HG02571 (cell line): ENCODE data around the gene SMPD3.
A peak's percentile ranks its signal among the peaks of the same experiment; 100 is the strongest.

ENCODE experiments used
- ATAC-seq: cut with Tn5 transposase; IDR thresholded peaks from one replicate; pipeline ENCODE4 v1.9.1; 2021; ENCODE audit warnings: mild to moderate bottlenecking, moderate library complexity; ENCODE audit not compliant: unreplicated experiment

The SMPD3 gene

GRCh38 chr16:68444056-68444657 lies 4.2 kb downstream of the SMPD3 start:
- ATAC-seq = no peak

- no peak for ATAC-seq
Observed at GRCh38 chr16:68436581-68436980, 11.7 kb downstream of the SMPD3 start.

GRCh38 chr16:68434624-68435210 lies 13.6 kb downstream of the SMPD3 start:
- ATAC-seq = no peak

- ATAC-seq = no peak
Observed at GRCh38 chr16:68433316-68433715, 15.0 kb downstream of the SMPD3 start.

GRCh38 chr16:68432701-68433100 lies 15.6 kb downstream of the SMPD3 start:
- no peak for ATAC-seq

- ATAC-seq = no peak
Observed at GRCh38 chr16:68429076-68429854, 19.0 kb downstream of the SMPD3 start.

- ATAC-seq = no peak
Observed at GRCh38 chr16:68427649-68428303, 20.5 kb downstream of the SMPD3 start.

- ATAC-seq = no peak
Observed at GRCh38 chr16:68426347-68426652, 22.0 kb downstream of the SMPD3 start.

GRCh38 chr16:68425498-68426346 lies 22.6 kb downstream of the SMPD3 start:
- no peak for ATAC-seq

GRCh38 chr16:68423771-68424170 lies 24.5 kb downstream of the SMPD3 start:
- no peak for ATAC-seq

- no peak for ATAC-seq
Observed at GRCh38 chr16:68422396-68422960, 25.8 kb downstream of the SMPD3 start.

GRCh38 chr16:68421076-68421475 lies 27.2 kb downstream of the SMPD3 start:
- ATAC-seq = no peak

GRCh38 chr16:68420366-68420942 lies 27.9 kb downstream of the SMPD3 start:
- ATAC-seq = no peak

- peak; percentile 64 for ATAC-seq
Observed at GRCh38 chr16:68417711-68418301, 30.5 kb downstream of the SMPD3 start.

- no peak for ATAC-seq
Observed at GRCh38 chr16:68416057-68417046, 32.0 kb downstream of the SMPD3 start.

- no peak for ATAC-seq
Observed at GRCh38 chr16:68414581-68414980, 33.7 kb downstream of the SMPD3 start.

- no peak for ATAC-seq
Observed at GRCh38 chr16:68412061-68412460, 36.2 kb downstream of the SMPD3 start.

- no peak for ATAC-seq
Observed at GRCh38 chr16:68411086-68411485, 37.2 kb downstream of the SMPD3 start.

- ATAC-seq = no peak
Observed at GRCh38 chr16:68408967-68409366, 39.3 kb downstream of the SMPD3 start.
